ENCODE data around the gene CHD9.

GRCh38 chr16:53056392-53056881 is 1.6 kb downstream of the CHD9 start:
- TF ChIP-seq CTCF (IDR thresholded peaks at IDR 0.05) (no peak), POLR2A (IDR thresholded peaks at IDR 0.05) (no peak)
